Smooth muscle cell (in vitro differentiated cells): ENCODE measurements around the gene OBSCN. TPM values are rescaled to one million over a fixed set of nuclear protein-coding genes. Genes with fewer than 3 reads are reported as not detected.

Experiments used
- DNase-seq: peaks from one replicate; lab custom pipeline; 2025; ENCODE audit not compliant: unreplicated experiment; lab: John Stamatoyannopoulos, UW
- H2AFZ ChIP-seq: fragments of 200-600 bp; sonication (generic); 2 replicates; pipeline ENCODE4 v1.6.0; 2016; ENCODE audit warnings: antibody characterized with exemption, low read depth, mild to moderate bottlenecking
- H3F3A ChIP-seq: fragments of 200-600 bp; sonication (generic); 2 replicates; pipeline ENCODE4 v1.6.0; 2017; ENCODE audit warnings: antibody characterized with exemption, low read depth
- H3K27ac ChIP-seq: fragments of 200-600 bp; sonication (generic); 2 replicates; pipeline ENCODE4 v1.5.1; 2016; ENCODE audit warnings: low read depth, mild to moderate bottlenecking
- H3K27me3 ChIP-seq: fragments of 200-600 bp; sonication (generic); 2 replicates; pipeline ENCODE4 v1.6.1; 2016; ENCODE audit warnings: low read depth, mild to moderate bottlenecking
- H3K36me3 ChIP-seq: fragments of 200-600 bp; sonication (generic); 2 replicates; pipeline ENCODE4 v1.5.1; 2016; ENCODE audit warnings: low read depth
- H3K4me1 ChIP-seq: fragments of 200-600 bp; sonication (generic); 2 replicates; pipeline ENCODE4 v1.5.1; 2016; ENCODE audit warnings: low read depth
- H3K4me2 ChIP-seq: fragments of 200-600 bp; sonication (generic); 2 replicates; pipeline ENCODE4 v1.6.0; 2016; ENCODE audit warnings: mild to moderate bottlenecking
- H3K4me3 ChIP-seq: fragments of 200-600 bp; sonication (generic); 2 replicates; pipeline ENCODE4 v1.5.1; 2016; ENCODE audit warnings: mild to moderate bottlenecking
- H3K79me2 ChIP-seq: fragments of 200-600 bp; sonication (generic); 2 replicates; pipeline ENCODE4 v1.6.0; 2016; ENCODE audit warnings: low read depth, mild to moderate bottlenecking
- H3K9ac ChIP-seq: fragments of 200-600 bp; sonication (generic); 2 replicates; pipeline ENCODE4 v1.6.0; 2016; ENCODE audit warnings: low read depth
- H3K9me3 ChIP-seq: fragments of 200-600 bp; sonication (generic); replicated peaks from 2 replicates; pipeline ENCODE4 v1.5.1; 2016; ENCODE audit warnings: low read depth
- H4K20me1 ChIP-seq: fragments of 200-600 bp; sonication (generic); 2 replicates; pipeline ENCODE4 v1.6.0; 2016; ENCODE audit warnings: low read depth
- CTCF ChIP-seq: fragments of 200-600 bp; sonication (generic); IDR thresholded peaks from 2 replicates; pipeline ENCODE4 v1.5.1; 2017; ENCODE audit warnings: borderline replicate concordance, mild to moderate bottlenecking, antibody characterized with exemption; ENCODE audit not compliant: insufficient read depth, poor library complexity, severe bottlenecking
- WGBS: methylation state at CpG from one replicate; pipeline ENCODE4 v1.1.7; 2016; ENCODE audit warnings: low lambda C conversion rate; 5-methylcytosine and 5-hydroxymethylcytosine counted together
- polyA plus RNA-seq: library from polyadenylated mRNA; unstranded; fragments of >200 nt; fragmentation: Nextera tagmentation; extraction: Ambion mirVana; gene quantifications from 2 replicates; pipeline ENCODE4 v1.2.1, GENCODE V29; 2016
- total RNA-seq: library from RNA; depleted of rRNA; stranded (reverse); fragments of >200 nt; gene quantifications from 2 replicates; pipeline ENCODE4 v1.2.3, GENCODE V29; 2014

Gene OBSCN
- total and polyA plus RNA-seq, 2 experiments from 2014 or later = 3.8 to 10.6 TPM

DNA sequence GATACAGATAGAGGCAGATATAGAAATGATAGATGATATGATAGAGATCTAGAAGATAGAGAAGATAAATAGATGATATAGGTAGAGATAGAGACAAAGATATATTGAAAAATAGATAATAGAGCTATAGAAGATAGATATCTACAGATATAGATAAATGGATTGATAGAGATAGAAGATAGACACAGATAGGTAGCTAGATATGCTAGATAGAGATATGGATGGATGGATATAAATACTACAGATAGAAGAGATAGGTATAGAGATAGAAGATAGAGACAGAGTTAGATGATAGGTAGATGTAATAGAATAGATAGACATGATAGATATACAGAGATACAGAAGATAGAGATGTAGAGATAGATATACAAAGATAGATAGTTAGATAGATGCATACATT, 177.4 kb downstream of the OBSCN start:
- peaks cover 16% of the 10 kb centered on the region for H3K27me3 ChIP-seq
- H4K20me1 ChIP-seq = no peaks in the 10 kb centered on the region
- no peaks in the 10 kb centered on the region for H3K9me3 ChIP-seq
- H3K36me3 ChIP-seq = no peaks in the 10 kb centered on the region
- TF ChIP-seq CTCF = no peak
- H3K27ac ChIP-seq = no peak overlapping the region
- H3K9ac ChIP-seq = no peak overlapping the region
- H3K4me2 ChIP-seq = no peak overlapping the region
- DNase-seq = no peak
- H3F3A ChIP-seq = no peaks in the 10 kb centered on the region
- no peak overlapping the region for H3K4me3 ChIP-seq
- H3K79me2 ChIP-seq = no peaks in the 10 kb centered on the region
- no peaks in the 10 kb centered on the region for H3K4me1 ChIP-seq
- no peak overlapping the region for H2AFZ ChIP-seq

DNA sequence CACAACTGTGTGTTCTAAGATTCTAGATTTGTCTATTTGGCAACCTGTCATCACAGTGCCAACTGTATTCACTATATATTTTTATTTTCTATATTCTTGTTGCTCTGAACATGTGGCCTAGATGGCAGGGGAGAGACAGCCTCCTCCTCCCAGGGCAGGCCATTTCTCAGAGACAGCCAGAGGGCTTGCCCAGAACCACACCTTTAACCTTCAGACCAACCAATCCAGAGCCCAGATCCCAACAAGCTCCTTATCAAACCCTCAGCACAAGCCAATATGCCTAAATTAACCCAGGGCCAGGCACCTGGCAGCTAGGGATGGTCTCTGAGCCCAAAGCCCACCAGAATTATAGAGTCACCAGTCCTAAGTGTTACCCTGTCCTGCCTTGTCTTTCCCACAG, 179.5 kb downstream of the OBSCN start:
- DNase-seq = no peak
- Histone ChIP-seq H3K36me3 (no peaks in the 10 kb centered on the region), H2AFZ (no peak overlapping the region), H3K4me1 (no peaks in the 10 kb centered on the region), H3K4me3 (no peak overlapping the region), H3K4me2 (no peak overlapping the region), H3F3A (no peaks in the 10 kb centered on the region), H3K27me3 (peaks cover 5% of the 10 kb centered on the region), H3K9ac (no peak overlapping the region), H3K9me3 (no peaks in the 10 kb centered on the region), H4K20me1 (no peaks in the 10 kb centered on the region), H3K79me2 (no peaks in the 10 kb centered on the region), H3K27ac (no peak overlapping the region)
- TF ChIP-seq CTCF = no peak

DNA sequence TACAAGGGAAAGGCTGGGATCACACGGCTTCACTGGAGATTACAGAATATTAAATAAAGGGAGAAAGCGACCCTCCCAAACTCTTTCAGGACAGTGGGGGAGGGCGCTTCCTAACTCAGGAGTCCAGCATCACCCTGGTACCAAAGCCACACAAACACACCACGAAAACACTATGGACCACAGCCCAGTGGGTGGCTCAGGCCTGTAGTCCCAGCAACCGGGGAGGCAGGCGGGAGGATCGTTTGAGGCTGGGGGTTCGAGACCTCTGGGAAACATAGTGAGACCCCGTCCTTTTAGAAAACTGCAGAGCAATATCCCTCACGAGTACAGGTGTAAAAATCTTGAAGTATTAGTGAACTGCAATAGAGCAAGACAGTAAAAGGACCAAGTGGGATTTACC, 182.8 kb downstream of the OBSCN start:
- no peak for DNase-seq
- H3K79me2 ChIP-seq = no peaks in the 10 kb centered on the region
- no peak overlapping the region for H3K4me2 ChIP-seq
- H3K9ac ChIP-seq = no peak overlapping the region
- no peak for TF ChIP-seq CTCF
- WGBS = 91% methylated on average over 10 of the region's 10 CpGs
- H4K20me1 ChIP-seq = peaks cover 9% of the 10 kb centered on the region
- H3K27me3 ChIP-seq = no peaks in the 10 kb centered on the region
- no peak overlapping the region for H3K4me3 ChIP-seq
- no peaks in the 10 kb centered on the region for H3K4me1 ChIP-seq
- no peaks in the 10 kb centered on the region for H3F3A ChIP-seq
- no peak overlapping the region for H2AFZ ChIP-seq
- H3K9me3 ChIP-seq = no peaks in the 10 kb centered on the region
- no peaks in the 10 kb centered on the region for H3K36me3 ChIP-seq
- H3K27ac ChIP-seq = no peak overlapping the region

DNA sequence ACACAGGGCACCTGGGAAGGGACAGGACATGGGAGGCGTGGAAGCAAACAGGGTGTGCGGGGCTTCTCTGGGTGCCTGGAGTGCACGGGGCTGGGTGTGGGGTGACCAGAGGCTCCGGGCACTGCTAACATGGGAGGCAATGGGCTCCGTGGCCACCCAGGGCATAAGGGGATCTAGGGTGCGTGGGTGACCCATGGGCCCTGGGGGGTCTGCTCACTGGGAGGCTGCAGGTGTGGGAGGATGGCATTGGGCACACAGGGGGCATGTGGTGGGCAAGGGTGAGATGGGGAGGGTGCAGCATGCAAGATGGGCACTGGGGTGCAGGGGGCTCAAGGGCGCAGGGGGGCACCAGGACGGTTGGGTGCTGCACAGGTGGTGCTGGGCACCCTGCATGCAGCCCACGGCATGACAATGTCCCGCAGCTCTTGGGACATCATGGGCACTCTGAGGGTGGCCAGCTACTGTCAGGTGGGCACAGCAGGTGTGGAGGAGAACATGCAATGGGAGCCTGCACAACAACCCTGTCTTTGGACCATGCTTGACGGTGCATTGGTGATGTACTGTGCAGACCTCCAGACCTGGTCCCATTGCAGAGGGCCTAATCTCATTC, 183.7 kb downstream of the OBSCN start:
- Histone ChIP-seq H4K20me1 (peaks cover 9% of the 10 kb centered on the region), H3K4me2 (no peak overlapping the region)

More for the DNA sequence above, 183.7 kb downstream of the OBSCN start:
- Histone ChIP-seq H3K4me1 (no peaks in the 10 kb centered on the region), H3K4me3 (no peak overlapping the region), H3K79me2 (no peaks in the 10 kb centered on the region), H3K9me3 (no peaks in the 10 kb centered on the region), H2AFZ (no peak overlapping the region), H3F3A (no peaks in the 10 kb centered on the region), H3K36me3 (no peaks in the 10 kb centered on the region), H3K27ac (no peak overlapping the region), H3K27me3 (no peaks in the 10 kb centered on the region), H3K9ac (no peak overlapping the region)
- TF ChIP-seq CTCF = no peak
- WGBS = 93% methylated on average over 11 of the region's 11 CpGs
- DNase-seq = no peak
